Neural cell (in vitro differentiated cells): Measurements from ENCODE around the gene CDH3. TPM values are rescaled to one million over a fixed set of nuclear protein-coding genes. Genes with fewer than 3 reads are reported as not detected.

Source experiments
- H2AFZ ChIP-seq: fragments of 200-600, 300-800 bp; sonication (generic), shearing (Covaris generic); 2 replicates; pipeline ENCODE4 v1.6.0; 2014; ENCODE audit warnings: low read depth, mild to moderate bottlenecking, antibody characterized with exemption, low read length, moderate library complexity
- H3F3A ChIP-seq: fragments of 200-600 bp; shearing (Covaris generic); 2 replicates; pipeline ENCODE4 v1.6.1; 2016; ENCODE audit warnings: mild to moderate bottlenecking, moderate library complexity, mixed read lengths, antibody characterized with exemption, low read length; ENCODE audit not compliant: insufficient read depth, poor library complexity, severe bottlenecking
- H3K27ac ChIP-seq: fragments of 200-600, 300-800 bp; sonication (generic), shearing (Covaris generic); 2 replicates; pipeline ENCODE4 v1.5.1; 2014; ENCODE audit warnings: mild to moderate bottlenecking, low read length, moderate library complexity
- H3K27me3 ChIP-seq: fragments of 300-800, 200-600 bp; sonication (generic), shearing (Covaris generic); 2 replicates; pipeline ENCODE4 v1.6.0; 2014; ENCODE audit warnings: mild to moderate bottlenecking, low read depth, low read length, moderate library complexity; ENCODE audit not compliant: insufficient read depth
- H3K36me3 ChIP-seq: fragments of 300-800, 200-600 bp; sonication (generic), shearing (Covaris generic); 2 replicates; pipeline ENCODE4 v1.5.1; 2014; ENCODE audit warnings: mild to moderate bottlenecking, antibody characterized with exemption, low read length, moderate library complexity; ENCODE audit not compliant: insufficient read depth
- H3K4me2 ChIP-seq: fragments of 300-800, 200-600 bp; sonication (generic), shearing (Covaris generic); 2 replicates; pipeline ENCODE4 v1.6.0; 2014; ENCODE audit warnings: mild to moderate bottlenecking, low read length
- H3K4me3 ChIP-seq: fragments of 300-800, 200-600 bp; sonication (generic), shearing (Covaris generic); 2 replicates; pipeline ENCODE4 v1.5.1; 2014; ENCODE audit warnings: mild to moderate bottlenecking, low read length, moderate library complexity
- H3K79me2 ChIP-seq: fragments of 200-600 bp; shearing (Covaris generic); replicated peaks from 2 replicates; pipeline ENCODE4 v1.6.0; 2014; ENCODE audit warnings: mild to moderate bottlenecking, low read length, moderate library complexity; ENCODE audit not compliant: insufficient read depth
- H3K9ac ChIP-seq: fragments of 300-800, 200-600 bp; sonication (generic), shearing (Covaris generic); 2 replicates; pipeline ENCODE4 v1.6.1; 2016; ENCODE audit warnings: mild to moderate bottlenecking, low read length, mixed read lengths
- H3K9me2 ChIP-seq: fragments of 200-600 bp; shearing (Covaris generic); 2 replicates; pipeline ENCODE4 v1.6.1; 2016; ENCODE audit warnings: mild to moderate bottlenecking, low read length, mixed read lengths; ENCODE audit not compliant: insufficient read depth
- H3K9me3 ChIP-seq: fragments of 200-600, 300-800 bp; sonication (generic), shearing (Covaris generic); 2 replicates; pipeline ENCODE4 v1.6.1; 2016; ENCODE audit warnings: mild to moderate bottlenecking, mixed run types, low read length, moderate library complexity, mixed read lengths
- H4K20me1 ChIP-seq: fragments of 200-600 bp; shearing (Covaris generic); 2 replicates; pipeline ENCODE4 v1.6.1; 2016; ENCODE audit warnings: mild to moderate bottlenecking, mixed run types; ENCODE audit not compliant: insufficient read depth
- EP300 ChIP-seq: fragments of 450-650 bp; conservative IDR thresholded peaks from 2 replicates; pipeline ENCODE4 v1.6.1; 2014; ENCODE audit warnings: antibody characterized with exemption, mild to moderate bottlenecking, moderate library complexity; ENCODE audit not compliant: poor library complexity, severe bottlenecking
- EZH2 ChIP-seq: fragments of 200-600, 300-800 bp; shearing (Covaris generic), sonication (generic); IDR thresholded peaks from 2 replicates; pipeline ENCODE4 v1.6.1; 2014; ENCODE audit warnings: antibody characterized with exemption, low read length, borderline replicate concordance, mild to moderate bottlenecking; ENCODE audit not compliant: insufficient read depth, poor library complexity, severe bottlenecking
- MXI1 ChIP-seq: fragments of 450-650 bp; conservative IDR thresholded peaks from 2 replicates; pipeline ENCODE4 v1.6.1; 2014; ENCODE audit warnings: antibody characterized with exemption, mild to moderate bottlenecking; ENCODE audit not compliant: poor library complexity, severe bottlenecking
- POLR2AphosphoS5 ChIP-seq: IDR thresholded peaks from 2 replicates; pipeline ENCODE4 v1.6.1; 2012
- RAD21 ChIP-seq: fragments of 450-650 bp; conservative IDR thresholded peaks from 2 replicates; pipeline ENCODE4 v1.6.1; 2014; ENCODE audit warnings: antibody characterized with exemption, mild to moderate bottlenecking, moderate library complexity
- SMC3 ChIP-seq: fragments of 450-650 bp; conservative IDR thresholded peaks from 2 replicates; pipeline ENCODE4 v1.6.1; 2014; ENCODE audit warnings: antibody characterized with exemption, mild to moderate bottlenecking, moderate library complexity; ENCODE audit not compliant: poor library complexity
- TAF1 ChIP-seq: IDR thresholded peaks from 2 replicates; pipeline ENCODE4 v1.6.1; 2012; ENCODE audit warnings: low read depth
- polyA plus RNA-seq: library from polyadenylated mRNA; depleted of rRNA; stranded (reverse); fragments of >200 nt; gene quantifications from 2 replicates; pipeline ENCODE4 v1.2.3, GENCODE V29; 2014
- TF ChIP-seq, protein P1 (sequence below): fragments of 450-650 bp; IDR thresholded peaks from 2 replicates; pipeline ENCODE4 v1.5.1; 2014; ENCODE audit warnings: antibody characterized with exemption, mild to moderate bottlenecking, moderate library complexity; ENCODE audit not compliant: poor library complexity, severe bottlenecking
- TF ChIP-seq, protein P2 (sequence below): IDR thresholded peaks from 2 replicates; pipeline ENCODE4 v1.6.1; 2012; ENCODE audit warnings: borderline replicate concordance

Gene CDH3
- polyA plus RNA-seq, 1 donor from 2014 or later, result 9.1 TPM

DNA sequence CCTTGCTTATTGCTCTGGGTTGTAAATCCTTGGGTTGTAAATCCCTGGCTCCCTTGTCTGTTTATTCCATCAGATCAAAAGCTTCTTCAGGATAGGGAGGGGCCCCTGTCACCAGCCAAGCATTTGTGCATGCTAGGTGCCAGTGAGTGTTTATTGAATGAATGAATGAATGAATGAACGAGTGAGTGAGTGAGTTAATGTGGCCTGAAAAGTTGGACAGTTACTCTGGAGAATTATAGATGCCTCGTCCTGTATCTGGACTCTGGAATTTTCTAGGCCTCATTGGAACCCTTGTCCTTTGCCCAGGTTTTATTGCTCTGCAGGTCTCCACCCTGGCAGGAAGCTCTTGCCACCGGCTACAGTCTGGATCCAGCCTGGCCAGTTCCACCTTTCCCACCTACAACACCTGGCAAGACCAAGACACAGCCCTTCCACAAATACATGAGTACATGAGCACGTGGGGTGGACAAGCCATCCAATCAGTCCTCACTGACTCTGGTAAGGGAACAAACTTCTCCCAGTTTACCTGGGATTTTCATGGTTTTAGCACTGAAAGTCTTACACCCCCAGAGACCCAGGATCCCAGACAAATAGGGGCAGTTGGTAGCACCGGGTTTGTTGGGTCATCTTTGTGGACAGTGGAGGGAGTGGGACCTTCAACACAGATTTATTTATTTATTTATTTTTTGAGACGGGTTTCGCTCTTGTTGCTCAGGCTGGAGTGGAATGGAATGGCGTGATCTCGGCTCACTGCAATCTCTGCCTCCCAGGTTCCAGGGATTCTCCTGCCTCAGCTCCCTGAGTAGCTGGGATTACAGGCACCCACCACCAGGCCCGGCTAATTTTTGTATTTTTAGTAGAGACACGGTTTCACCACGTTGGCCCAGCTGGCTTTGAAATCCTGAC is 77.3 kb downstream of the CDH3 start:
- H3K27ac ChIP-seq, result no peak overlapping the region
- H3K27me3 ChIP-seq, result no peaks in the 10 kb centered on the region
- H3K4me2 ChIP-seq, result no peak overlapping the region
- no peaks in the 10 kb centered on the region for H4K20me1 ChIP-seq
- H3K9me2 ChIP-seq, result no peaks in the 10 kb centered on the region
- no peak overlapping the region for H3K9ac ChIP-seq
- H3K4me3 ChIP-seq, result no peak overlapping the region
- TF ChIP-seq TAF1 (no peak), RAD21 (no peak), SMC3 (no peak), POLR2AphosphoS5 (no peak)
- TF ChIP-seq, protein P1, sequence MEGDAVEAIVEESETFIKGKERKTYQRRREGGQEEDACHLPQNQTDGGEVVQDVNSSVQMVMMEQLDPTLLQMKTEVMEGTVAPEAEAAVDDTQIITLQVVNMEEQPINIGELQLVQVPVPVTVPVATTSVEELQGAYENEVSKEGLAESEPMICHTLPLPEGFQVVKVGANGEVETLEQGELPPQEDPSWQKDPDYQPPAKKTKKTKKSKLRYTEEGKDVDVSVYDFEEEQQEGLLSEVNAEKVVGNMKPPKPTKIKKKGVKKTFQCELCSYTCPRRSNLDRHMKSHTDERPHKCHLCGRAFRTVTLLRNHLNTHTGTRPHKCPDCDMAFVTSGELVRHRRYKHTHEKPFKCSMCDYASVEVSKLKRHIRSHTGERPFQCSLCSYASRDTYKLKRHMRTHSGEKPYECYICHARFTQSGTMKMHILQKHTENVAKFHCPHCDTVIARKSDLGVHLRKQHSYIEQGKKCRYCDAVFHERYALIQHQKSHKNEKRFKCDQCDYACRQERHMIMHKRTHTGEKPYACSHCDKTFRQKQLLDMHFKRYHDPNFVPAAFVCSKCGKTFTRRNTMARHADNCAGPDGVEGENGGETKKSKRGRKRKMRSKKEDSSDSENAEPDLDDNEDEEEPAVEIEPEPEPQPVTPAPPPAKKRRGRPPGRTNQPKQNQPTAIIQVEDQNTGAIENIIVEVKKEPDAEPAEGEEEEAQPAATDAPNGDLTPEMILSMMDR, result no peak
- H3K79me2 ChIP-seq, result no peaks in the 10 kb centered on the region
- no peaks in the 10 kb centered on the region for H3K9me3 ChIP-seq
- H2AFZ ChIP-seq, result no peak overlapping the region
- H3K36me3 ChIP-seq, result no peaks in the 10 kb centered on the region
- H3F3A ChIP-seq, result no peaks in the 10 kb centered on the region

DNA sequence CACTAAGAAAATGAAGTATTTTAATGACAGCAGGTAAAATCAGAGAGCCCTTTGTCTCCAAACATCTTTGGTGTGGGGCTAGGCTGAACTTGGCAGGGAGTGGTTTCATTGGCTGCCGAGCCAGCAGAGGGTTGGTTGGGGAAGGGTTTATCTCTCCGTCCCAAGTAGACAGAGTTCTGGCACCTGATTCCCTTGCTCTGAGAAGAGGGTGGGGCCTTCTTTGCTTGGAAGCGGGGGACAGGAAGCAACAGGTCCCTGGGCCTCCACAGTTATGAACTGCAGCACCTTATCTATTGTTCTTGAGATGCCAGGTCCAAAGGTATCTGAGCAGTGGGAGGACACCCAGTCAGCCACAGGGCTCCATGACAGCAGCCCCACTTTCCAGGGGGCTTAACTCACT is 79.7 kb downstream of the CDH3 start:
- TF ChIP-seq MXI1, result no peak
- TF ChIP-seq RAD21, result no peak
- TF ChIP-seq TAF1, result no peak
- H3F3A ChIP-seq, result no peaks in the 10 kb centered on the region
- H3K9me2 ChIP-seq, result no peaks in the 10 kb centered on the region
- no peaks in the 10 kb centered on the region for H3K79me2 ChIP-seq
- no peaks in the 10 kb centered on the region for H3K27me3 ChIP-seq
- no peaks in the 10 kb centered on the region for H3K36me3 ChIP-seq
- no peak overlapping the region for H3K4me3 ChIP-seq
- H3K9me3 ChIP-seq, result no peaks in the 10 kb centered on the region
- H2AFZ ChIP-seq, result no peak overlapping the region
- no peak overlapping the region for H3K27ac ChIP-seq
- no peak overlapping the region for H3K9ac ChIP-seq
- no peak overlapping the region for H3K4me2 ChIP-seq
- no peaks in the 10 kb centered on the region for H4K20me1 ChIP-seq

DNA sequence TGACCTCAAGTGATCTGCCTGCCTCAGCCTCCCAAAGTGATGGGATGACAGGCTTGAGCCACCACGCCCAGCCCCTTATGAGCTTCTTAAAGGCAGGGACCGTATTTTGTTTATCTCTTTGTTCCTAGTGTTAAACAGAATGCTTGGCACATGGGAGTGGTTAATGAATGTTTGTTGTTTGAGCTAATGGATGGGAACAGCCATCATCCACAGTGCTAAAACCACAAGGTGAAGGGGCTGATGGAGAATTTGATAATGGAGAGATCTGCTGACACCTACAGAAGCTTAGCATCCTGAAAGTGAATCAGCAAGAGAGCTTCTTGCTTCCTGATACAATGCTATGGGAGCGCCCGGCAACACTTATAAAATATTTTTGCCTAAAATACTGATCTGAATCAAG is 83.4 kb downstream of the CDH3 start:
- TF ChIP-seq, protein P1, result no peak
- TF ChIP-seq TAF1, result no peak
- TF ChIP-seq EP300, result no peak
- TF ChIP-seq EZH2, result no peak
- TF ChIP-seq POLR2AphosphoS5, result no peak
- TF ChIP-seq RAD21, result no peak
- no peak for TF ChIP-seq MXI1
- TF ChIP-seq, protein P2, sequence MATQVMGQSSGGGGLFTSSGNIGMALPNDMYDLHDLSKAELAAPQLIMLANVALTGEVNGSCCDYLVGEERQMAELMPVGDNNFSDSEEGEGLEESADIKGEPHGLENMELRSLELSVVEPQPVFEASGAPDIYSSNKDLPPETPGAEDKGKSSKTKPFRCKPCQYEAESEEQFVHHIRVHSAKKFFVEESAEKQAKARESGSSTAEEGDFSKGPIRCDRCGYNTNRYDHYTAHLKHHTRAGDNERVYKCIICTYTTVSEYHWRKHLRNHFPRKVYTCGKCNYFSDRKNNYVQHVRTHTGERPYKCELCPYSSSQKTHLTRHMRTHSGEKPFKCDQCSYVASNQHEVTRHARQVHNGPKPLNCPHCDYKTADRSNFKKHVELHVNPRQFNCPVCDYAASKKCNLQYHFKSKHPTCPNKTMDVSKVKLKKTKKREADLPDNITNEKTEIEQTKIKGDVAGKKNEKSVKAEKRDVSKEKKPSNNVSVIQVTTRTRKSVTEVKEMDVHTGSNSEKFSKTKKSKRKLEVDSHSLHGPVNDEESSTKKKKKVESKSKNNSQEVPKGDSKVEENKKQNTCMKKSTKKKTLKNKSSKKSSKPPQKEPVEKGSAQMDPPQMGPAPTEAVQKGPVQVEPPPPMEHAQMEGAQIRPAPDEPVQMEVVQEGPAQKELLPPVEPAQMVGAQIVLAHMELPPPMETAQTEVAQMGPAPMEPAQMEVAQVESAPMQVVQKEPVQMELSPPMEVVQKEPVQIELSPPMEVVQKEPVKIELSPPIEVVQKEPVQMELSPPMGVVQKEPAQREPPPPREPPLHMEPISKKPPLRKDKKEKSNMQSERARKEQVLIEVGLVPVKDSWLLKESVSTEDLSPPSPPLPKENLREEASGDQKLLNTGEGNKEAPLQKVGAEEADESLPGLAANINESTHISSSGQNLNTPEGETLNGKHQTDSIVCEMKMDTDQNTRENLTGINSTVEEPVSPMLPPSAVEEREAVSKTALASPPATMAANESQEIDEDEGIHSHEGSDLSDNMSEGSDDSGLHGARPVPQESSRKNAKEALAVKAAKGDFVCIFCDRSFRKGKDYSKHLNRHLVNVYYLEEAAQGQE, result no peak
- TF ChIP-seq SMC3, result no peak
- H3K9me3 ChIP-seq, result no peaks in the 10 kb centered on the region
- H3F3A ChIP-seq, result no peaks in the 10 kb centered on the region
- no peak overlapping the region for H3K27ac ChIP-seq
- H3K9me2 ChIP-seq, result no peaks in the 10 kb centered on the region
- no peak overlapping the region for H3K9ac ChIP-seq
- no peaks in the 10 kb centered on the region for H4K20me1 ChIP-seq
- no peak overlapping the region for H3K4me2 ChIP-seq
- H3K36me3 ChIP-seq, result no peaks in the 10 kb centered on the region
- H2AFZ ChIP-seq, result no peak overlapping the region
- no peaks in the 10 kb centered on the region for H3K79me2 ChIP-seq
- H3K27me3 ChIP-seq, result no peaks in the 10 kb centered on the region
- H3K4me3 ChIP-seq, result no peak overlapping the region
